ENCODE results near the gene ADPGK. TPM values are rescaled to one million over a fixed set of nuclear protein-coding genes. Genes with fewer than 3 reads are reported as not detected.
"Not testable (repeated sequence)": the region's sequence is repeated elsewhere in the genome, so short reads cannot be mapped to it uniquely, and the experiment has no call there.

Gene ADPGK
- total and polyA plus RNA-seq, 2 donors from 2014 or later = 23.9 to 42.5 TPM

- DNase-seq = no peak
- peaks cover 0 to 13% (median 5%) of the 10 kb centered on the region in 3 donors for H3K36me3 ChIP-seq (ENCODE audit: control insufficient read depth in 2 of 3, insufficient read depth in 3 of 3, low read length in 3 of 3)
- H3K27me3 ChIP-seq (ENCODE audit: control insufficient read depth, insufficient read depth, low read length) = no peaks in the 10 kb centered on the region
- H3K4me1 ChIP-seq (ENCODE audit: control insufficient read depth in 2 of 3, insufficient read depth in 2 of 3, low read depth in 1 of 3, low read length in 3 of 3) = peaks cover 0 to 4% (median 0%) of the 10 kb centered on the region in 3 donors
- H3K9ac ChIP-seq (ENCODE audit: low read length in 3 of 3) = no peak overlapping the region
- intact Hi-C loops (cut with DNase I) = no loop called here
- TF ChIP-seq CTCF (IDR thresholded peaks at IDR 0.05; ENCODE audit: borderline replicate concordance, extremely low read depth, insufficient read depth) = no peak
- no peak overlapping the region for H3K4me3 ChIP-seq (ENCODE audit: low read length in 3 of 3)
- no peak overlapping the region for H3K27ac ChIP-seq (ENCODE audit: low read depth in 2 of 2, low read length in 2 of 2)
- no peaks in the 10 kb centered on the region for H3K9me3 ChIP-seq (ENCODE audit: control insufficient read depth in 2 of 3, insufficient read depth in 1 of 3, low read length in 3 of 3)
- FAIRE-seq = no peak
Observed at GRCh38 chr15:72728821-72729220, 54.7 kb downstream of the ADPGK start.

GRCh38 chr15:72728249-72728648, 55.3 kb downstream of the ADPGK start:
- intact Hi-C loops (cut with DNase I); DNase-seq; H3K9me3 ChIP-seq (ENCODE audit: control insufficient read depth in 2 of 3, insufficient read depth in 1 of 3, low read length in 3 of 3); H3K4me1 ChIP-seq (ENCODE audit: control insufficient read depth in 2 of 3, insufficient read depth in 2 of 3, low read depth in 1 of 3, low read length in 3 of 3); H3K9ac ChIP-seq (ENCODE audit: low read length in 3 of 3); H3K27ac ChIP-seq (ENCODE audit: low read depth in 2 of 2, low read length in 2 of 2); FAIRE-seq; H3K4me3 ChIP-seq (ENCODE audit: low read length in 3 of 3); H3K27me3 ChIP-seq (ENCODE audit: control insufficient read depth, insufficient read depth, low read length): not testable (repeated sequence)
- peaks cover 0 to 13% (median 5%) of the 10 kb centered on the region in 3 donors for H3K36me3 ChIP-seq (ENCODE audit: control insufficient read depth in 2 of 3, insufficient read depth in 3 of 3, low read length in 3 of 3)

GRCh38 chr15:72727154-72727553, 56.4 kb downstream of the ADPGK start:
- no peaks in the 10 kb centered on the region for H3K9me3 ChIP-seq (ENCODE audit: control insufficient read depth in 2 of 3, insufficient read depth in 1 of 3, low read length in 3 of 3)
- no peak for FAIRE-seq
- no peak overlapping the region for H3K9ac ChIP-seq (ENCODE audit: low read length in 3 of 3)
- H3K4me1 ChIP-seq (ENCODE audit: control insufficient read depth in 2 of 3, insufficient read depth in 2 of 3, low read depth in 1 of 3, low read length in 3 of 3) = peaks cover 0 to 4% (median 0%) of the 10 kb centered on the region in 3 donors
- no peak for TF ChIP-seq CTCF (IDR thresholded peaks at IDR 0.05; ENCODE audit: borderline replicate concordance, extremely low read depth, insufficient read depth)
- no peak overlapping the region for H3K4me3 ChIP-seq (ENCODE audit: low read length in 3 of 3)
- H3K27ac ChIP-seq (ENCODE audit: low read depth in 2 of 2, low read length in 2 of 2) = no peak overlapping the region
- intact Hi-C loops (cut with DNase I) = no loop called here
- H3K36me3 ChIP-seq (ENCODE audit: control insufficient read depth in 2 of 3, insufficient read depth in 3 of 3, low read length in 3 of 3) = peaks cover 0 to 9% (median 5%) of the 10 kb centered on the region in 3 donors
- H3K27me3 ChIP-seq (ENCODE audit: control insufficient read depth, insufficient read depth, low read length) = no peaks in the 10 kb centered on the region
- no peak for DNase-seq

- H3K27ac ChIP-seq (ENCODE audit: low read depth in 2 of 2, low read length in 2 of 2); H3K36me3 ChIP-seq (ENCODE audit: control insufficient read depth in 2 of 3, insufficient read depth in 3 of 3, low read length in 3 of 3); H3K4me3 ChIP-seq (ENCODE audit: low read length in 3 of 3); H3K9ac ChIP-seq (ENCODE audit: low read length in 3 of 3); intact Hi-C loops (cut with DNase I); H3K4me1 ChIP-seq (ENCODE audit: control insufficient read depth in 2 of 3, insufficient read depth in 2 of 3, low read depth in 1 of 3, low read length in 3 of 3); H3K27me3 ChIP-seq (ENCODE audit: control insufficient read depth, insufficient read depth, low read length); DNase-seq; FAIRE-seq; H3K9me3 ChIP-seq (ENCODE audit: control insufficient read depth in 2 of 3, insufficient read depth in 1 of 3, low read length in 3 of 3): not testable (repeated sequence)
Observed at GRCh38 chr15:72725851-72726250, 57.7 kb downstream of the ADPGK start.

All from kidney (tissue), 14 donors.